Sigmoid colon (tissue), 7 donors: ENCODE measurements around the gene NMT1. TPM values are rescaled to one million over a fixed set of nuclear protein-coding genes. Genes with fewer than 3 reads are reported as not detected.

Experiments used
- DNase-seq: peaks from one replicate; pipeline ENCODE4 v3.0.0-alpha.2; 2019
- H3K27ac ChIP-seq, 4 donors: fragments of 200-600 bp; sonication (generic); one replicate each; pipeline ENCODE4 v1.5.1; 2016 to 2019; ENCODE audit warnings: mild to moderate bottlenecking in 1 of 4
- H3K27me3 ChIP-seq, 3 donors: fragments of 200-600 bp; sonication (generic); one replicate each; pipeline ENCODE4 v1.5.1; 2019; ENCODE audit warnings: mild to moderate bottlenecking in 1 of 3
- H3K36me3 ChIP-seq, 4 donors: fragments of 200-600 bp; sonication (generic); one replicate each; pipeline ENCODE4 v1.5.1; 2016 to 2019
- H3K4me1 ChIP-seq, 4 donors: fragments of 200-600 bp; sonication (generic); one replicate each; pipeline ENCODE4 v1.5.1; 2017 to 2019
- H3K4me3 ChIP-seq, 4 donors: fragments of 200-600 bp; sonication (generic); one replicate each; pipeline ENCODE4 v1.5.1; 2017 to 2019; ENCODE audit warnings: mild to moderate bottlenecking in 2 of 4, moderate library complexity in 1 of 4
- H3K9me3 ChIP-seq, 4 donors: fragments of 200-600 bp in 3 of 4; sonication (generic) in 3 of 4; one replicate each; pipeline versions ENCODE4 v1.5.1 to v1.6.1; 2013 to 2019
- EP300 ChIP-seq, 4 donors: sonication (generic); formaldehyde crosslinking; IDR thresholded peaks; one replicate each; pipeline ENCODE4 v1.6.1; 2017; ENCODE audit warnings: antibody characterized with exemption in 4 of 4
- POLR2A ChIP-seq, 2 donors: fragments of 450-650 bp; IDR thresholded peaks; one replicate each; pipeline ENCODE4 v1.6.1; 2016; ENCODE audit warnings: antibody characterized with exemption in 2 of 2, mild to moderate bottlenecking in 2 of 2, moderate library complexity in 2 of 2
- POLR2AphosphoS5 ChIP-seq, 4 donors: sonication (generic); formaldehyde crosslinking; IDR thresholded peaks; one replicate each; pipeline ENCODE4 v1.6.1; 2017; ENCODE audit warnings: antibody characterized with exemption in 4 of 4
- WGBS, 2 donors: extraction: QIAGEN DNeasy Blood & Tissue Kit; methylation state at CpG; one replicate each; pipeline ENCODE4 v1.1.7; 2013; 5-methylcytosine and 5-hydroxymethylcytosine counted together
- intact Hi-C: fragments of 100-400 bp; cut with DNase I; formaldehyde crosslinking; loops from one replicate; pipeline ENCODE4 v1.15.1; 2023
- polyA plus RNA-seq, 3 donors: library from polyadenylated mRNA; stranded (reverse); fragments of 200-250 nt; gene quantifications; one replicate each; pipeline ENCODE4 v1.2.3, GENCODE V29; 2013
- total RNA-seq, 4 donors: library from RNA; depleted of rRNA; stranded (reverse); fragments of >200 nt; gene quantifications; one replicate each; pipeline ENCODE4 v1.1.0, GENCODE V29; 2016
- TF ChIP-seq, protein P1 (sequence below), 4 experiments: fragments of 450-650 bp in 3 of 4; fragments of 200-600 bp in 1 of 4; IDR thresholded peaks; one replicate each; pipeline ENCODE4 v1.5.1; 2016 to 2019; ENCODE audit warnings: antibody characterized with exemption in 4 of 4, mild to moderate bottlenecking in 3 of 4, moderate library complexity in 2 of 4
- donor health status: healthy with polysubstance abuse.
- donor health status: Bipolar disorder and iron deficiency.
- donor health status: healthy.

The NMT1 gene
- total and polyA plus RNA-seq, 7 donors, result 13.2 to 59.2 (median 41.0) TPM

DNA sequence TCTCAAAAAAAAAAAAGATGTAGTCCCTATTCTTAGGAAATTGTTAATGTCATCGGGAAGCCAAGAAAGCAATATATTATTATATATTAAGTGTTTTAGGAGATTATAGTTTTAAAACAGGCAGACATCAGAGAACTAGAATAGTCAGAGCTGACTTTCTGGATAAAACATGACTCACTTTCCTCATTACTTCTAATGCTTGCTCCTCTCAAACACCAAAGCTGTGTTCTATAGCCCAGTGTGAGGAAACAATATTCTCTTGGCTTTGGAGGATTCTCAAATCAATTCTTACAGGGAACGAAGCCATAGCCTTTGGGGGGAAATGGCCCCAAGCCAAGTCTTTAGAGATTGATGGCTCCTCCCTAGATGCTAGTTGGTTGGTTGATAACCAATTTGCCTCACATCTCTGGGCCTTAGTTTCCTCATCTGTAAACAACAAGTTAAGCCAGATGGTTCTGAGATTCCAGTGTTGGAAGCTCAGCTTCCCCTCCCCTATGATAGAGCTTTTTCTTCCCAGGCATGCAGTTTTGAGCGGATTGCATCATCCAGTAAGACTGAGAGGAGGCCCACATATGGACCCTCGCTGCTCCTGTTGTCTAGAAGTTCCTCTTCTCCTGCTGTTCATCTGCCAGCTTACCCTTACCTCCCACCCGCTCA lies 12.4 kb downstream of the NMT1 start:
- DNase-seq, result peak; percentile 83
- H3K27me3 ChIP-seq, result no peaks in the 10 kb centered on the region
- H3K9me3 ChIP-seq, result no peaks in the 10 kb centered on the region
- H3K36me3 ChIP-seq, result peaks cover 6 to 44% (median 13%) of the 10 kb centered on the region in 4 donors
- TF ChIP-seq POLR2AphosphoS5 (IDR thresholded peaks at IDR 0.05) (peak in 3 of 4 donors; percentile 10 to 35 (median 24)), POLR2A (IDR thresholded peaks at IDR 0.05) (no peak), EP300 (IDR thresholded peaks at IDR 0.05) (no peak)
- peaks cover 0 to 41% (median 19%) of the 10 kb centered on the region in 4 donors for H3K4me1 ChIP-seq
- no peak overlapping the region for H3K4me3 ChIP-seq
- intact Hi-C loops, result no loop called here
- peak overlapping the region; percentile 10 to 72 (median 46) for H3K27ac ChIP-seq
- 83 to 87% methylated on average over 5 of the region's 5 CpGs for WGBS, 2 donors

DNA sequence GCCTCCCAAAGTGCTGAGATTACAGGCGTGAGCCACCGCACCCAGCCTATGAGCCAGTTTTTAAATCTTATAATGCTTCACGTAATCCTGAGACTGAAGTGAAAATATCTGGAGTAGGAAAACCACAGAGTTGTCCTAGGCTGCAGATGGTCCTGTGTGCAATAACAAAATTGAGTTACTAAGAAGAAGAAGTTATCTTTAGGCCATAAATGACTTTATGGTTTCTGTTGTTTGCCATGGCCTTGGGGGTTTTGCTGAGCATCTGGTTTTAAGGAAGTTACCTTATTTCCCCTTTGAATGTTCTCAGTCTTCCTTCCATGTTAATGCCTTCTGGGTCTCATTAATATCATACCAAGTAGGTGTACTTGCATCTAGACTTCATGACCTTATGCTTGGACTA lies 16.5 kb downstream of the NMT1 start:
- DNase-seq, result no peak
- Histone ChIP-seq H3K4me1 (peaks cover 0 to 41% (median 19%) of the 10 kb centered on the region in 4 donors), H3K27me3 (no peaks in the 10 kb centered on the region), H3K27ac (no peak overlapping the region), H3K4me3 (no peak overlapping the region), H3K36me3 (peaks cover 10 to 53% (median 15%) of the 10 kb centered on the region in 4 donors), H3K9me3 (no peaks in the 10 kb centered on the region)
- 53 to 62% methylated on average over 3 of the region's 3 CpGs for WGBS, 2 donors
- intact Hi-C loops, result no loop called here
- no peak for TF ChIP-seq POLR2A (IDR thresholded peaks at IDR 0.05)
- TF ChIP-seq, protein P1, sequence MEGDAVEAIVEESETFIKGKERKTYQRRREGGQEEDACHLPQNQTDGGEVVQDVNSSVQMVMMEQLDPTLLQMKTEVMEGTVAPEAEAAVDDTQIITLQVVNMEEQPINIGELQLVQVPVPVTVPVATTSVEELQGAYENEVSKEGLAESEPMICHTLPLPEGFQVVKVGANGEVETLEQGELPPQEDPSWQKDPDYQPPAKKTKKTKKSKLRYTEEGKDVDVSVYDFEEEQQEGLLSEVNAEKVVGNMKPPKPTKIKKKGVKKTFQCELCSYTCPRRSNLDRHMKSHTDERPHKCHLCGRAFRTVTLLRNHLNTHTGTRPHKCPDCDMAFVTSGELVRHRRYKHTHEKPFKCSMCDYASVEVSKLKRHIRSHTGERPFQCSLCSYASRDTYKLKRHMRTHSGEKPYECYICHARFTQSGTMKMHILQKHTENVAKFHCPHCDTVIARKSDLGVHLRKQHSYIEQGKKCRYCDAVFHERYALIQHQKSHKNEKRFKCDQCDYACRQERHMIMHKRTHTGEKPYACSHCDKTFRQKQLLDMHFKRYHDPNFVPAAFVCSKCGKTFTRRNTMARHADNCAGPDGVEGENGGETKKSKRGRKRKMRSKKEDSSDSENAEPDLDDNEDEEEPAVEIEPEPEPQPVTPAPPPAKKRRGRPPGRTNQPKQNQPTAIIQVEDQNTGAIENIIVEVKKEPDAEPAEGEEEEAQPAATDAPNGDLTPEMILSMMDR (IDR thresholded peaks at IDR 0.05), result no peak
- no peak for TF ChIP-seq EP300 (IDR thresholded peaks at IDR 0.05)
- no peak for TF ChIP-seq POLR2AphosphoS5 (IDR thresholded peaks at IDR 0.05)

DNA sequence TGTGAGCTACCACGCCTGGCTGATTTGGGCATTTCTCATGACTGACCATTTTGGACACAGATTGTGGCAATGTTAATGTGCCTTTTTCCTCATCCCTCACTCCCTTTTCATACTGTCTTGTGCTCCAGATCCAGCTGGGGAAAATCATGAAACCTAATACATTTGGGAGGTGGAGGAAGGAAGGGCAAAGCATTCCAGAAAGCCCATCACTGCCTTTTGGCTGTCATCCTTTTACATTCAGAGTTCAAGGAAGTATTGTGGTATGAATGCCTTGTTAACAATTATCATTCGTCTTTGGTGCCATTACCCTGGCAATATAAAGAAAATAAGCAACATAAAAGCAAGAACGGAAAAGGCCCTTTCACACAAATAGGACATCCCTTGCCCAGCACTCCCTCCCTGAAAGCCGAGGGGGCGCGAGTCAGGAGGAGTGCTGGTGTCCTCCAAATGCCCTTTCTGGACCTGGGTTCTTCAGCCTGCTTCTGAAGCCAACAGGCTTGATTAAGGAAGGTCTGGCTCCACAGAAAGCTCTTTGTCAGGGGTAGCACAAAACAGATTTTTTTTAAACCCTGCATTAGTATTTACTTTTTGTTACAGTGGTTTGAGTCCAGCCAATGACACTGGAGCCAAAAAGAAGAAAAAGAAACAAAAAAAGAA lies 20.1 kb downstream of the NMT1 start:
- Histone ChIP-seq H3K27ac (peak overlapping the region in 1 of 4 donors; percentile 28), H3K9me3 (no peaks in the 10 kb centered on the region), H3K4me3 (no peak overlapping the region), H3K27me3 (no peaks in the 10 kb centered on the region), H3K4me1 (peaks cover 0 to 15% (median 9%) of the 10 kb centered on the region in 4 donors), H3K36me3 (peaks cover 15 to 67% (median 26%) of the 10 kb centered on the region in 4 donors)
- no peak for DNase-seq
- no peak for TF ChIP-seq POLR2AphosphoS5 (IDR thresholded peaks at IDR 0.05)
- no peak for TF ChIP-seq EP300 (IDR thresholded peaks at IDR 0.05)
- TF ChIP-seq, protein P1 (IDR thresholded peaks at IDR 0.05), result no peak
- no peak for TF ChIP-seq POLR2A (IDR thresholded peaks at IDR 0.05)
- intact Hi-C loops, result no loop called here
- 88 to 90% methylated on average over 6 of the region's 6 CpGs for WGBS, 2 donors

- H3K27ac ChIP-seq, result no peak overlapping the region
These were observed 25.3 kb downstream of the NMT1 start for GRCh38 chr17:45086391-45086790.

More at GRCh38 chr17:45086391-45086790, 25.3 kb downstream of the NMT1 start:
- Histone ChIP-seq H3K27me3 (no peaks in the 10 kb centered on the region), H3K4me3 (no peak overlapping the region), H3K36me3 (peaks cover 26 to 100% (median 55%) of the 10 kb centered on the region in 4 donors), H3K9me3 (no peaks in the 10 kb centered on the region), H3K4me1 (peaks cover 0 to 16% (median 3%) of the 10 kb centered on the region in 4 donors)
- WGBS, 2 donors, result 93 to 95% methylated on average over 4 of the region's 4 CpGs
- no peak for TF ChIP-seq EP300 (IDR thresholded peaks at IDR 0.05)
- no peak for TF ChIP-seq POLR2A (IDR thresholded peaks at IDR 0.05)
- TF ChIP-seq, protein P1 (IDR thresholded peaks at IDR 0.05), result no peak
- TF ChIP-seq POLR2AphosphoS5 (IDR thresholded peaks at IDR 0.05), result no peak
- DNase-seq, result no peak
- intact Hi-C loops, result no loop called here
